ENCODE results near the gene FOXN3. TPM values are rescaled to one million over a fixed set of nuclear protein-coding genes. Genes with fewer than 3 reads are reported as not detected.

FOXN3 gene
- polyA plus RNA-seq, 1 experiment = 46.5 TPM

DNA sequence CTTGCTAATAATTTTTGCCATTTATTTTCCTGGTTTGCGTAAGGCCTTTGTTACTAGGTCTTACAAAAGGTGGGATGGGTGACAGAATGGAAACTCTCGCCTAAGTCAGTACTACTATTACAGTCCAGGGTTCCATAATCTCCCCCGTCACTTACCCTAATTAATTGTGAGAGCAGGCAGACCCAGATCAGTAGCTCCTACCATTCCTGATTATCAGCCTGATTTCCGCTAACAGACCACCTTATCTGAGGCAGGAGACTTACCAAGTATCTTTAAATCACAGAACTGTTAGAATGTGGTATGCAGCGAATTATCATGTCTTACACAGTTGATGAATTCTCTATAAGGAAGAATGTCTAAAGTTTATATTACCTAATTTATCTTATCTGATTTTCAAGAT lies 234.7 kb downstream of the FOXN3 start:
- TF ChIP-seq, protein P1, sequence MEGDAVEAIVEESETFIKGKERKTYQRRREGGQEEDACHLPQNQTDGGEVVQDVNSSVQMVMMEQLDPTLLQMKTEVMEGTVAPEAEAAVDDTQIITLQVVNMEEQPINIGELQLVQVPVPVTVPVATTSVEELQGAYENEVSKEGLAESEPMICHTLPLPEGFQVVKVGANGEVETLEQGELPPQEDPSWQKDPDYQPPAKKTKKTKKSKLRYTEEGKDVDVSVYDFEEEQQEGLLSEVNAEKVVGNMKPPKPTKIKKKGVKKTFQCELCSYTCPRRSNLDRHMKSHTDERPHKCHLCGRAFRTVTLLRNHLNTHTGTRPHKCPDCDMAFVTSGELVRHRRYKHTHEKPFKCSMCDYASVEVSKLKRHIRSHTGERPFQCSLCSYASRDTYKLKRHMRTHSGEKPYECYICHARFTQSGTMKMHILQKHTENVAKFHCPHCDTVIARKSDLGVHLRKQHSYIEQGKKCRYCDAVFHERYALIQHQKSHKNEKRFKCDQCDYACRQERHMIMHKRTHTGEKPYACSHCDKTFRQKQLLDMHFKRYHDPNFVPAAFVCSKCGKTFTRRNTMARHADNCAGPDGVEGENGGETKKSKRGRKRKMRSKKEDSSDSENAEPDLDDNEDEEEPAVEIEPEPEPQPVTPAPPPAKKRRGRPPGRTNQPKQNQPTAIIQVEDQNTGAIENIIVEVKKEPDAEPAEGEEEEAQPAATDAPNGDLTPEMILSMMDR (IDR thresholded peaks at IDR 0.05; ENCODE audit: low read depth, low read length) = no peak
- no peak for DNase-seq (ENCODE audit: low read depth, low spot score)
- no peaks in the 10 kb centered on the region for H3K27me3 ChIP-seq (ENCODE audit: control insufficient read depth, insufficient read depth, low read length)
- H3K9me3 ChIP-seq (ENCODE audit: control insufficient read depth, insufficient read depth, low read length) = no peaks in the 10 kb centered on the region
- ChIA-PET POLR2A (no interaction called here), CTCF (no interaction called here)
- no peak overlapping the region for H3K4me3 ChIP-seq (ENCODE audit: low read depth, low read length)
- H3K27ac ChIP-seq (ENCODE audit: low read depth, low read length) = no peak overlapping the region

GRCh38 chr14:89180546-89180945 lies 236.5 kb downstream of the FOXN3 start:
- CTCF ChIA-PET = no interaction called here

DNA sequence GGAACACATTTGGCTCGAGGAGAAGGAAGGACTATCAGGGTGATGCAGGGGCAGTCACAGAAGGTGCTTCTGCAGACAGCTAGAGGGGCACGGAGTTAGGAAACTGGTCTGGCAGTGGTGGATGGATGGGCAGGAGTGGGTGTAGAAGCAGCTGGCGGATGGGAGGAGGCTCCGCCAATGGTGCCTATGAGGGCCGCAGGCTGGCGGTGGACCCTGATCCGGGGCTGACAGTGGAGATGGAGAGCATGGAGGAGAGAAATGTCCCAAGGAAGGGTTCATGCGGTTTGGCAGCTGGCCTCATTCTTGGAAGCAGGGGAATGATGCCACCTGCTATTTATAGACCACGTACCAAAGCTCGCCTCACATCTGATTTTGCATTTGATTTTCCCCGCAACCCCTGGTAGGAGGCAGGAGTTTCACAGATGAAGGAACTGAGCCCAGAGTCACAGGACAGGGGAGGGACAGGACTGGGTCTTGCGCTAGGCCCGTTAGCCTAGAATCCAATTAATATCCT lies 237.1 kb downstream of the FOXN3 start:
- POLR2A ChIA-PET = no interaction called here
- CTCF ChIA-PET = no interaction called here

More at GRCh38 chr14:89180546-89180945, 236.5 kb downstream of the FOXN3 start:
- DNase-seq (ENCODE audit: low read depth, low spot score) = no peak
- no peaks in the 10 kb centered on the region for H3K27me3 ChIP-seq (ENCODE audit: control insufficient read depth, insufficient read depth, low read length)
- H3K4me3 ChIP-seq (ENCODE audit: low read depth, low read length) = no peak overlapping the region
- POLR2A ChIA-PET = no interaction called here
- H3K9me3 ChIP-seq (ENCODE audit: control insufficient read depth, insufficient read depth, low read length) = no peaks in the 10 kb centered on the region
- TF ChIP-seq, protein P1 (IDR thresholded peaks at IDR 0.05; ENCODE audit: low read depth, low read length) = no peak
- H3K27ac ChIP-seq (ENCODE audit: low read depth, low read length) = no peak overlapping the region

GRCh38 chr14:89178800-89179535 lies 238.1 kb downstream of the FOXN3 start:
- TF ChIP-seq, protein P1 (IDR thresholded peaks at IDR 0.05; ENCODE audit: low read depth, low read length) = no peak
- CTCF ChIA-PET = no interaction called here
- Histone ChIP-seq H3K4me3 (ENCODE audit: low read depth, low read length) (no peak overlapping the region), H3K27ac (ENCODE audit: low read depth, low read length) (no peak overlapping the region), H3K27me3 (ENCODE audit: control insufficient read depth, insufficient read depth, low read length) (no peaks in the 10 kb centered on the region), H3K9me3 (ENCODE audit: control insufficient read depth, insufficient read depth, low read length) (no peaks in the 10 kb centered on the region)
- DNase-seq (ENCODE audit: low read depth, low spot score) = no peak
- POLR2A ChIA-PET = no interaction called here

More for the DNA sequence above, 237.1 kb downstream of the FOXN3 start:
- Histone ChIP-seq H3K27me3 (ENCODE audit: control insufficient read depth, insufficient read depth, low read length) (no peaks in the 10 kb centered on the region), H3K4me3 (ENCODE audit: low read depth, low read length) (no peak overlapping the region), H3K9me3 (ENCODE audit: control insufficient read depth, insufficient read depth, low read length) (no peaks in the 10 kb centered on the region), H3K27ac (ENCODE audit: low read depth, low read length) (no peak overlapping the region)
- TF ChIP-seq, protein P1 (IDR thresholded peaks at IDR 0.05; ENCODE audit: low read depth, low read length) = no peak
- no peak for DNase-seq (ENCODE audit: low read depth, low spot score)

- Histone ChIP-seq H3K4me3 (ENCODE audit: low read depth, low read length) (no peak overlapping the region), H3K27me3 (ENCODE audit: control insufficient read depth, insufficient read depth, low read length) (no peaks in the 10 kb centered on the region), H3K9me3 (ENCODE audit: control insufficient read depth, insufficient read depth, low read length) (no peaks in the 10 kb centered on the region), H3K27ac (ENCODE audit: low read depth, low read length) (no peak overlapping the region)
- CTCF ChIA-PET = interaction anchor here (0.6 to 2.1 kb wide), 6 partner anchors 11 to 148 kb away, joined by 3 to 9 read pairs (median 4); no protein-coding TSS in a partner anchor
- TF ChIP-seq, protein P1 (IDR thresholded peaks at IDR 0.05; ENCODE audit: low read depth, low read length) = no peak
- POLR2A ChIA-PET = no interaction called here
- DNase-seq (ENCODE audit: low read depth, low spot score) = no peak
Observed at GRCh38 chr14:89178376-89178775, 238.7 kb downstream of the FOXN3 start.
